WTC11 (cell line): ENCODE results near the gene AGAP5.
"Not testable (repeated sequence)": the region's sequence is repeated elsewhere in the genome, so short reads cannot be mapped to it uniquely, and the experiment has no call there.

Experiments
- ESRRA ChIP-seq: sonication (generic); formaldehyde crosslinking; IDR thresholded peaks from 2 replicates; pipeline ENCODE4 v1.8.1; 2022; ENCODE audit warnings: mild to moderate bottlenecking, missing genetic modification reagents, borderline replicate concordance
- NFYB ChIP-seq: sonication (generic); formaldehyde crosslinking; conservative IDR thresholded peaks from 2 replicates; pipeline ENCODE4 v1.8.0; 2022; ENCODE audit warnings: low read depth, missing genetic modification reagents
- ZNF121 ChIP-seq: sonication (generic); formaldehyde crosslinking; IDR thresholded peaks from 2 replicates; pipeline ENCODE4 v1.8.0; 2023; ENCODE audit warnings: missing genetic modification reagents
- ZNF232 ChIP-seq: sonication (generic); formaldehyde crosslinking; IDR thresholded peaks from 2 replicates; pipeline ENCODE4 v1.8.0; 2022; ENCODE audit warnings: mild to moderate bottlenecking, missing genetic modification reagents
- TF ChIP-seq, protein P1 (sequence below): sonication (generic); formaldehyde crosslinking; IDR thresholded peaks from 2 replicates; pipeline ENCODE4 v1.8.1; 2022; ENCODE audit warnings: mild to moderate bottlenecking, moderate library complexity, missing genetic modification reagents
- TF ChIP-seq, protein P2 (sequence below): sonication (generic); formaldehyde crosslinking; IDR thresholded peaks from 2 replicates; pipeline ENCODE4 v1.8.0; 2022; ENCODE audit warnings: mild to moderate bottlenecking, missing genetic modification reagents
- TF ChIP-seq, protein P3 (sequence below): fragments of 200-600 bp; IDR thresholded peaks from 2 replicates; pipeline ENCODE4 v1.8.0; 2022; ENCODE audit warnings: antibody characterized with exemption
- TF ChIP-seq, protein P4 (sequence below): sonication (generic); formaldehyde crosslinking; IDR thresholded peaks from 2 replicates; pipeline ENCODE4 v1.8.0; 2022; ENCODE audit warnings: mild to moderate bottlenecking, missing genetic modification reagents

DNA sequence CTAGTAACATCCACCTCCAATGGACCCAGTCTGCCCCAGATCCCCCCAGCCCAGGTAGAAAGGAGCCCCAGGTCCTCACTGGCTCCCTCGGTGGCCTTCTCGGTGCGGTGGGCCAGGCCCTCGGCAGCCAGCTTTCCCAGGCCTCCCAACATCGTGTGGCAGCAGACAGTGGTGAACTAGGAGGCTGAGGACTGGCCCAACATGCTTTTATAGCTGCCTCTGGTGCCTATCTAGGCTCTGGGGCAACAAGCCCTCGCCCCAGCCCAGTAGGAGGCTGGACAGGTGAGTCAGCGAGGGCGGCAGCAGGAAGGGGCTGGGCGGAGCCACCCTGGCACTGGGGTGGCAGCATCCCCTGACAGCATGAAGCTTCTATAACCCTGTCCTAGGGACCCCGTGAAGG, 34.3 kb downstream of the AGAP5 start:
- TF ChIP-seq NFYB, ZNF232, ZNF121, ESRRA (CRISPR knock-in tag): not testable (repeated sequence)
- TF ChIP-seq, protein P1, sequence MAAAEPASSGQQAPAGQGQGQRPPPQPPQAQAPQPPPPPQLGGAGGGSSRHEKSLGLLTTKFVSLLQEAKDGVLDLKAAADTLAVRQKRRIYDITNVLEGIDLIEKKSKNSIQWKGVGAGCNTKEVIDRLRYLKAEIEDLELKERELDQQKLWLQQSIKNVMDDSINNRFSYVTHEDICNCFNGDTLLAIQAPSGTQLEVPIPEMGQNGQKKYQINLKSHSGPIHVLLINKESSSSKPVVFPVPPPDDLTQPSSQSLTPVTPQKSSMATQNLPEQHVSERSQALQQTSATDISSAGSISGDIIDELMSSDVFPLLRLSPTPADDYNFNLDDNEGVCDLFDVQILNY, result not testable (repeated sequence)
- TF ChIP-seq, protein P2, sequence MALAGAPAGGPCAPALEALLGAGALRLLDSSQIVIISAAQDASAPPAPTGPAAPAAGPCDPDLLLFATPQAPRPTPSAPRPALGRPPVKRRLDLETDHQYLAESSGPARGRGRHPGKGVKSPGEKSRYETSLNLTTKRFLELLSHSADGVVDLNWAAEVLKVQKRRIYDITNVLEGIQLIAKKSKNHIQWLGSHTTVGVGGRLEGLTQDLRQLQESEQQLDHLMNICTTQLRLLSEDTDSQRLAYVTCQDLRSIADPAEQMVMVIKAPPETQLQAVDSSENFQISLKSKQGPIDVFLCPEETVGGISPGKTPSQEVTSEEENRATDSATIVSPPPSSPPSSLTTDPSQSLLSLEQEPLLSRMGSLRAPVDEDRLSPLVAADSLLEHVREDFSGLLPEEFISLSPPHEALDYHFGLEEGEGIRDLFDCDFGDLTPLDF (CRISPR knock-in tag), result not testable (repeated sequence)
- TF ChIP-seq, protein P3, sequence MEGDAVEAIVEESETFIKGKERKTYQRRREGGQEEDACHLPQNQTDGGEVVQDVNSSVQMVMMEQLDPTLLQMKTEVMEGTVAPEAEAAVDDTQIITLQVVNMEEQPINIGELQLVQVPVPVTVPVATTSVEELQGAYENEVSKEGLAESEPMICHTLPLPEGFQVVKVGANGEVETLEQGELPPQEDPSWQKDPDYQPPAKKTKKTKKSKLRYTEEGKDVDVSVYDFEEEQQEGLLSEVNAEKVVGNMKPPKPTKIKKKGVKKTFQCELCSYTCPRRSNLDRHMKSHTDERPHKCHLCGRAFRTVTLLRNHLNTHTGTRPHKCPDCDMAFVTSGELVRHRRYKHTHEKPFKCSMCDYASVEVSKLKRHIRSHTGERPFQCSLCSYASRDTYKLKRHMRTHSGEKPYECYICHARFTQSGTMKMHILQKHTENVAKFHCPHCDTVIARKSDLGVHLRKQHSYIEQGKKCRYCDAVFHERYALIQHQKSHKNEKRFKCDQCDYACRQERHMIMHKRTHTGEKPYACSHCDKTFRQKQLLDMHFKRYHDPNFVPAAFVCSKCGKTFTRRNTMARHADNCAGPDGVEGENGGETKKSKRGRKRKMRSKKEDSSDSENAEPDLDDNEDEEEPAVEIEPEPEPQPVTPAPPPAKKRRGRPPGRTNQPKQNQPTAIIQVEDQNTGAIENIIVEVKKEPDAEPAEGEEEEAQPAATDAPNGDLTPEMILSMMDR, result not testable (repeated sequence)
- TF ChIP-seq, protein P4, sequence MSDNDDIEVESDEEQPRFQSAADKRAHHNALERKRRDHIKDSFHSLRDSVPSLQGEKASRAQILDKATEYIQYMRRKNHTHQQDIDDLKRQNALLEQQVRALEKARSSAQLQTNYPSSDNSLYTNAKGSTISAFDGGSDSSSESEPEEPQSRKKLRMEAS (CRISPR knock-in tag), result not testable (repeated sequence)
